GM21528 (cell line): ENCODE data around the gene NAV3.

ENCODE experiments used
- ATAC-seq: cut with Tn5 transposase; IDR thresholded peaks from one replicate; pipeline ENCODE4 v1.9.1; 2021; ENCODE audit warnings: mild to moderate bottlenecking, moderate library complexity; ENCODE audit not compliant: unreplicated experiment, low FRiP score

NAV3 gene

GRCh38 chr12:77837876-77838291, 7.2 kb downstream of the NAV3 start:
- no peak for ATAC-seq

- ATAC-seq, result no peak
Measured at GRCh38 chr12:77841521-77841920, 10.8 kb downstream of the NAV3 start.

GRCh38 chr12:77842430-77842829, 11.7 kb downstream of the NAV3 start:
- no peak for ATAC-seq

GRCh38 chr12:77845831-77846230, 15.1 kb downstream of the NAV3 start:
- ATAC-seq, result no peak

GRCh38 chr12:77847060-77847541, 16.4 kb downstream of the NAV3 start:
- peak; percentile 96 for ATAC-seq

- no peak for ATAC-seq
Measured at GRCh38 chr12:77847680-77848431, 17.2 kb downstream of the NAV3 start.

GRCh38 chr12:77850129-77850528, 19.4 kb downstream of the NAV3 start:
- no peak for ATAC-seq

- no peak for ATAC-seq
Measured at GRCh38 chr12:77850698-77851097, 20.0 kb downstream of the NAV3 start.

- ATAC-seq, result no peak
Measured at GRCh38 chr12:77855548-77855947, 24.9 kb downstream of the NAV3 start.

- ATAC-seq, result no peak
Measured at GRCh38 chr12:77861317-77861716, 30.6 kb downstream of the NAV3 start.

GRCh38 chr12:77865178-77865577, 34.5 kb downstream of the NAV3 start:
- no peak for ATAC-seq

GRCh38 chr12:77878901-77879300, 48.2 kb downstream of the NAV3 start:
- ATAC-seq, result no peak

- ATAC-seq, result no peak
Measured at GRCh38 chr12:77882709-77883108, 52.0 kb downstream of the NAV3 start.

GRCh38 chr12:77888611-77889010, 57.9 kb downstream of the NAV3 start:
- no peak for ATAC-seq

GRCh38 chr12:77891518-77892147, 60.9 kb downstream of the NAV3 start:
- no peak for ATAC-seq

GRCh38 chr12:77893918-77894317, 63.2 kb downstream of the NAV3 start:
- no peak for ATAC-seq

GRCh38 chr12:77894556-77894955, 63.9 kb downstream of the NAV3 start:
- no peak for ATAC-seq

- no peak for ATAC-seq
Measured at GRCh38 chr12:77895699-77896098, 65.0 kb downstream of the NAV3 start.

- ATAC-seq, result no peak
Measured at GRCh38 chr12:77907936-77908335, 77.2 kb downstream of the NAV3 start.

- no peak for ATAC-seq
Measured at GRCh38 chr12:77914081-77914488, 83.4 kb downstream of the NAV3 start.

- no peak for ATAC-seq
Measured at GRCh38 chr12:77915071-77915600, 84.4 kb downstream of the NAV3 start.

- no peak for ATAC-seq
Measured at GRCh38 chr12:77916276-77916675, 85.6 kb downstream of the NAV3 start.
